DMS 273 (cell line): ENCODE measurements around the gene ALG3.
A peak's percentile ranks its signal among the peaks of the same experiment; 100 is the strongest.

ENCODE experiments used
- DNase-seq: peaks from one replicate; lab custom pipeline; 2025; ENCODE audit not compliant: unreplicated experiment; lab: John Stamatoyannopoulos, UW

ALG3 gene

GRCh38 chr3:184260724-184261269 is 12.0 kb upstream of the ALG3 start:
- peak; percentile 71 for DNase-seq

GRCh38 chr3:184259878-184260723 is 11.3 kb upstream of the ALG3 start:
- DNase-seq = peak; percentile 82

- no peak for DNase-seq
Measured at GRCh38 chr3:184259396-184259877, 10.7 kb upstream of the ALG3 start.

- DNase-seq = no peak
Measured at GRCh38 chr3:184258926-184259325, 10.2 kb upstream of the ALG3 start.

GRCh38 chr3:184257083-184257915 is 8.5 kb upstream of the ALG3 start:
- DNase-seq = no peak

- no peak for DNase-seq
Measured at GRCh38 chr3:184255291-184256039, 6.7 kb upstream of the ALG3 start.

GRCh38 chr3:184250167-184250828 is 1.5 kb upstream of the ALG3 start:
- DNase-seq = peak; percentile 99

- peak; percentile 100 for DNase-seq
Measured at GRCh38 chr3:184249412-184250166, 827 bp upstream of the ALG3 start, which contains the start of gene EEF1AKMT4. Gene EEF1AKMT4, plus strand, starts transcription at chr3:184249672. Its CDS starts 23 bp downstream, at chr3:184249695.

GRCh38 chr3:184242297-184242685 is 6.5 kb downstream of the ALG3 start:
- DNase-seq = no peak

GRCh38 chr3:184241447-184242296 is 7.1 kb downstream of the ALG3 start:
- DNase-seq = peak; percentile 85

GRCh38 chr3:184241141-184241446 is 7.7 kb downstream of the ALG3 start:
- DNase-seq = no peak

- DNase-seq = peak; percentile 71
Measured at GRCh38 chr3:184240384-184241140, 8.2 kb downstream of the ALG3 start.

- no peak for DNase-seq
Measured at GRCh38 chr3:184239708-184240107, 9.1 kb downstream of the ALG3 start.

- no peak for DNase-seq
Measured at GRCh38 chr3:184239221-184239620, 9.5 kb downstream of the ALG3 start.

- DNase-seq = peak; percentile 63
Measured at GRCh38 chr3:184238246-184238818, 10.4 kb downstream of the ALG3 start.

- no peak for DNase-seq
Measured at GRCh38 chr3:184237807-184238206, 11.0 kb downstream of the ALG3 start.

- no peak for DNase-seq
Measured at GRCh38 chr3:184237211-184237610, 11.6 kb downstream of the ALG3 start.

GRCh38 chr3:184236636-184237035 is 12.1 kb downstream of the ALG3 start:
- DNase-seq = peak; percentile 59
